GF-D8 (cell line): ENCODE measurements around the gene TGFBR2.

Source experiments
- DNase-seq: peaks from one replicate; lab custom pipeline; 2025; lab: John Stamatoyannopoulos, UW

TGFBR2 gene

DNA sequence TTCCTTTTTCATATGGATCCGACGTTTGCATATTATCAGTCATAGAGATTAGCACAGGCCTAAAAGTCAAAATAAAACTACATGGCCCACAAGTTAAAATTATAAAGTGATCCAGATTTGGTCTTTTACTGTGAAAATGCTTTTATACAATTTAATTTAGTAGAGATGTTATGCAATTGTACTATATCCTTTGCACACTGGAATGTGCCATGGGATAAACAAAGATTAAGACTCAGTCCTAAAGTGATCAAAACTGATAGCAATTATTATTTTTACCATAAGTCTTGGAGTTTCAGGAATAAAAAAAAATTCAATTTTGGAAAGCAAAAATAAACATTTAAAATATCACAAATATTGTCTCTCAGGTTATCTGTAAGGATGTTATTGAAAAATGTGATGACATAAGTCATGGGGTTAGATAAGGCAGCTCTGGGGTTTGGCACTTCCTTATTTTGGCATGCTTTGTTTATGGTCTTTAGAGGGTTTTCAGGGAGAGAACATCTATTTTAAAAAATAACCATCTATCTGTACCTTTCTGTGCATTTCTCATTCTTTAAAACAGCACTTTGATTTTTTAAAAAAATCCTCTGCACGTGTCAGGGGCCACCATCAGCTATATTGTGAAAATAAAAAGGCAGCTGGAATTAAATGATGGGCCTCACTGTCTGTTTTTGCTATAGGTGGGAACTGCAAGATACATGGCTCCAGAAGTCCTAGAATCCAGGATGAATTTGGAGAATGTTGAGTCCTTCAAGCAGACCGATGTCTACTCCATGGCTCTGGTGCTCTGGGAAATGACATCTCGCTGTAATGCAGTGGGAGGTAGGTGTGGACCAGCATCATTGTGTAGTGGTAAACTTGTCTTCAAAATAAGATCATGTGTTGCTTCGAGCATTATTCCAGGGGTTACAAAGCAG, 67.3 kb downstream of the TGFBR2 start:
- peak; percentile 14 for DNase-seq

GRCh38 chr3:30675006-30675405, 68.6 kb downstream of the TGFBR2 start:
- no peak for DNase-seq

DNA sequence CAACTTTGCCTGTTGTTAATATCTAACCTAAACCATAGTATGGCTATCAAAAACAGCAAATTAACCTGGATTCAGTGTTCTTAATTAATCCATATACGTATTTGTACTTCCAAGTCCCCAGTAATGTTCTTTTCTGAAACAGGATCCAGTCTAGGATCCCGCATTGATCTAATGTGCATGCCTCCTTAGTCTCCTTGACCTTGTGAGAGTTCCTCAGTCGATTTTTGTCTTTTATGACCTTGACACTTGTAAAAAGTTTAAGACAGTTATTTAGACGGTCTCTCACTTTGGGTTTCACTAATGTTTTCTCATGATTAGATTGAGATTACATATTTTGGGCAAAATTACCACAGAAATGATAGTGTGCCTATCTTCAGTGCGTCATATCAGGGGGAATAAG, 69.4 kb downstream of the TGFBR2 start:
- DNase-seq: no peak

DNA sequence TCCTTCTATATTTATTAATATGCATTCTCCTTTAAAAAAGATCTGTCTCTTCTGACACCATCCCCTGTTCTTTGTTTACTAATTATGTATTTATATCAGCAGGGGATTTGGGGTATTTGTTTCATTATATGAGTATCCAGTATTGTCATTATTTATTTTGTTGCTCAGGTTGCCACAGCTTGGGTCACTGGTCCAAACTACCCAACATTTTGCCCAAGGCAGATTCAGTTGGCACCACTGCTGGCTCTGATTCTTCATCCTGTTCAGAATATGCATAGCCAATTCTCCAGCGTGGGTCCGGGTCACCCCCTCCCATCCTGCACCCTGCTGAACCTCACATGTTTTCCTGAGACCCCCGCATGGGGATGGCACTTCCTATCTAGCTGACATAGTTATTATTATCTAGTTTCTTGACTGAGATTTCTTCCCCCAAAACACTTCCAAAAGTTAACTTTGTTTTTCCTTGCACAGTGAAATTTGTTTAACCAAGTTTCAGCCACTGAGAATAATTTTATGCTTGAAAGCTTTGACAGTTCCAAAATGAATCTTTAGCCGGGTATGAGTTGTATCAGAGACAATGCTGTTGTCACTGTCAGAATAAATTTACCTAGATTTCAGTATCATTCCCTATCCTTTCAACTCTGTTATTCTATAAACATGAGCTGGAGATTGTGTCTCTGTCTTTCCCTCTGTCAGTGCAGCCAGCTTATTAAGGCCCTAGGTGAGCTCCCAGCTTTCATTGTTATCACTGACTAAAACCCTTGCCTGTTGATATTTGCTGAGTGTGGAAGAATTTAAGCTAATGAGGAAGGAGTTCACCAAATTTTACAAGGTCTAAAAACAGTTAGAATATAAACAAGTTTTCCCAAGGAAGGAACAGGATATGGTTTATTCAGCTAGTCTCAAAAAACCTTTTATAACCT, 70.3 kb downstream of the TGFBR2 start:
- no peak for DNase-seq

- no peak for DNase-seq
These were observed 70.9 kb downstream of the TGFBR2 start for GRCh38 chr3:30677347-30677685.

GRCh38 chr3:30679045-30679444, 72.6 kb downstream of the TGFBR2 start:
- DNase-seq: no peak

DNA sequence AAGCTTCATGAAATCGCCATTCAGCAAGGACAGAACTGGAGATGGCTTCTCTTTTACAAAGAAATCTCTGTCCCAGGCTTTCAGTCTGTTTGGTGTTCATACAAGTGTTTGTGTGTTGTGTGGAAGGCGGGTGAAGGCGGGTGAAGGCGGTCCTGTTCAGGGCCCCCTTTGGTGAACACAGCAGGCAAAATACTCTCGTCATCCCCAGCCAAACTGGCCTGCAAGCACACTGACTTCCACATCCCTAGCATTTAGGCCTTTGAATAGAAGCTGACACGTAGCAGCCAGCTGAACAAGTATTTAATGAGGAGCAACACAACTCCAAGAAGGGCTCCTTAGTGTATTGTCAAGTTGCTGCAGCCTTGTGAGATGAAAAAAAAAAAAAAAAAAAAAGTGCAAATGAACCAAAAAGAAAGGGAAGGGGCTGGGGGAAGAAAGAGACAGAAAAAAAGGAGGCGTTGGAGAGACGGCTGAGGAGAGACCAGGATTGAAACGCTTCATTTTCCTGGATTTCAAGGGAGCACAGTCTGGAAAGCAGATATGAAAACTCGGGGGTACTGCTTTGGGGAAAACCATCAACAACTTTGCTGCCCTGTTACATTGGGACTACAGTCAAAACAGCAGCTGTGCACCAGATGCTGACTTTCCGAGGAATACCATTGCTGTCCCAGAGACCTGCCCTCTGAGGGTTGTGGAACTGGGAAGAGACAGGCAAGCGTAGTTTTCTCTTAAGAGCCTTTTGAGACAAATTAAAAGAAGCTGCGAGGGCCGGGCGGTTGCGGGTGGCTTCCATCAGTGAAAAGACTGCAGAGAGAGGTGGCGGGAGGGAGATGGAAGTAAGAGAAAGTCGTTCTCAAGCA, 74.6 kb downstream of the TGFBR2 start:
- DNase-seq: no peak

GRCh38 chr3:30681649-30682211, 75.3 kb downstream of the TGFBR2 start:
- no peak for DNase-seq

GRCh38 chr3:30682434-30683155, 76.2 kb downstream of the TGFBR2 start:
- DNase-seq: no peak

- DNase-seq: no peak
These were observed 77.4 kb downstream of the TGFBR2 start for GRCh38 chr3:30683769-30684168.

- no peak for DNase-seq
These were observed 78.0 kb downstream of the TGFBR2 start for GRCh38 chr3:30684356-30684755.

DNA sequence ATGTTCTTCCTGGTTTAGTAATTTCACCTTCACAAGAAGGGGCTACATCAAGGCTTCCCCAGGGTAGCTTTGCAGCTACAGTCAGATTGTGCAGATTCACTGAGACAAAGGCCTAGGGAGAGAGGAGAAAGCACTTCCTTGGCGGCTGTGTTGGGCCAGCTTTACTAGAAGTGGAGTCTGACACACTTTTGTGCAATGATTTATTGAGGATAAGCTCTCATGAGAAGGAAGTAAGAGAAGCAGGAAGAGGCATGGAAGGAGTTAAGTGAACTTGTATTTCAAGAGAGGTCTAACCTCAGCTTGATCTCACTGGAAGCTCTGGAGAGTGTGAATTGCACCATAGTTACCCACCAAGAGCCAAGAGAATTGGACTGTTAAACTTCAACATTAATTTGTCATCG, 78.9 kb downstream of the TGFBR2 start:
- no peak for DNase-seq

- DNase-seq: no peak
These were observed 79.8 kb downstream of the TGFBR2 start for GRCh38 chr3:30686176-30686575.

GRCh38 chr3:30686799-30687198, 80.4 kb downstream of the TGFBR2 start:
- no peak for DNase-seq

DNA sequence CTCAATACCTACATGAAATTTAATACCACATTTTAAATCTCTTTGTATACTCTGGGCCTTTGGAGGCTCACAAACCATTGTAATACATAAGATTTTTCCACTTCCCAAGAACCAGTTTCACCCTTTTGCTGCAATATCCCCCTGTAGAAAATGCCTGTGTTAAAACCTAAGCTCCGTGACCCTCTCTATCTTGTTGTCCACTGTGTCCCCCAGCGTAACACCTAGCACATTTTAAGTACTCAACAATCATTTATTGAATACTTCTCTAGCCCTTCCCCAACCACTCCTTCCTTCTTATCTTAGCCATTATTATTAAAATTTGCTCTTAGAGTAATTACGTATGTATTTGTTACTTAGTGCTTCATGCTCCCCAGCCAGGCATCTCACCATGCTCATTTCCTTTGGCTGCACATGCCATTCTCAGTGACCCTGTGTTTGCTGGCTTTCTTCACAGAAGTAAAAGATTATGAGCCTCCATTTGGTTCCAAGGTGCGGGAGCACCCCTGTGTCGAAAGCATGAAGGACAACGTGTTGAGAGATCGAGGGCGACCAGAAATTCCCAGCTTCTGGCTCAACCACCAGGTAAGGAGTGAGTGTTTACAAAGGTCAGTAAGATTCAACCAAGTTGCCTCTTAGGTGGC, 81.6 kb downstream of the TGFBR2 start:
- no peak for DNase-seq

GRCh38 chr3:30688776-30689641, 82.6 kb downstream of the TGFBR2 start:
- no peak for DNase-seq

GRCh38 chr3:30690199-30690598, 83.8 kb downstream of the TGFBR2 start:
- DNase-seq: no peak

- DNase-seq: no peak
These were observed 85.0 kb downstream of the TGFBR2 start for GRCh38 chr3:30691249-30691880.

GRCh38 chr3:30691944-30692343, 85.5 kb downstream of the TGFBR2 start:
- no peak for DNase-seq
